Parathyroid adenoma (tissue), 2 donors: ENCODE results near the gene APOA1.

Source experiments
- H2AFZ ChIP-seq: fragments of 300-600 bp; sonication (generic); one replicate; pipeline ENCODE4 v1.7.0; 2017; ENCODE audit warnings: antibody characterized with exemption, mild to moderate bottlenecking
- H3K27ac ChIP-seq: fragments of 300-600 bp; sonication (generic); one replicate; pipeline ENCODE4 v1.7.0; 2017
- H3K27me3 ChIP-seq: fragments of 300-600 bp; sonication (generic); one replicate; pipeline ENCODE4 v1.7.0; 2017; ENCODE audit warnings: low read length; ENCODE audit not compliant: control insufficient read depth, insufficient read depth
- H3K36me3 ChIP-seq: fragments of 300-600 bp; sonication (generic); one replicate; pipeline ENCODE4 v1.7.0; 2017; ENCODE audit warnings: low read length; ENCODE audit not compliant: control insufficient read depth, insufficient read depth
- H3K4me1 ChIP-seq: fragments of 300-600 bp; sonication (generic); one replicate; pipeline ENCODE4 v1.7.0; 2017; ENCODE audit warnings: control low read depth
- H3K4me2 ChIP-seq: fragments of 300-600 bp; sonication (generic); one replicate; pipeline ENCODE4 v1.7.0; 2017; ENCODE audit warnings: low read length
- H3K4me3 ChIP-seq: fragments of 300-600 bp; sonication (generic); one replicate; pipeline ENCODE4 v1.7.0; 2017; ENCODE audit warnings: low read depth, low read length
- H3K79me2 ChIP-seq: fragments of 300-600 bp; sonication (generic); one replicate; pipeline ENCODE4 v1.7.0; 2017; ENCODE audit warnings: control low read depth
- H3K9ac ChIP-seq: fragments of 300-600 bp; sonication (generic); one replicate; pipeline ENCODE4 v1.7.0; 2017; ENCODE audit warnings: mild to moderate bottlenecking
- H3K9me3 ChIP-seq: fragments of 300-600 bp; sonication (generic); one replicate; pipeline ENCODE4 v1.7.0; 2017; ENCODE audit warnings: low read length; ENCODE audit not compliant: control insufficient read depth
- CTCF ChIP-seq: fragments of 300-600 bp; sonication (generic); IDR thresholded peaks from one replicate; pipeline ENCODE4 v1.7.0; 2017; ENCODE audit warnings: antibody characterized with exemption, mild to moderate bottlenecking
- donor health status: primary hyperparathyroidism.

Gene APOA1

DNA sequence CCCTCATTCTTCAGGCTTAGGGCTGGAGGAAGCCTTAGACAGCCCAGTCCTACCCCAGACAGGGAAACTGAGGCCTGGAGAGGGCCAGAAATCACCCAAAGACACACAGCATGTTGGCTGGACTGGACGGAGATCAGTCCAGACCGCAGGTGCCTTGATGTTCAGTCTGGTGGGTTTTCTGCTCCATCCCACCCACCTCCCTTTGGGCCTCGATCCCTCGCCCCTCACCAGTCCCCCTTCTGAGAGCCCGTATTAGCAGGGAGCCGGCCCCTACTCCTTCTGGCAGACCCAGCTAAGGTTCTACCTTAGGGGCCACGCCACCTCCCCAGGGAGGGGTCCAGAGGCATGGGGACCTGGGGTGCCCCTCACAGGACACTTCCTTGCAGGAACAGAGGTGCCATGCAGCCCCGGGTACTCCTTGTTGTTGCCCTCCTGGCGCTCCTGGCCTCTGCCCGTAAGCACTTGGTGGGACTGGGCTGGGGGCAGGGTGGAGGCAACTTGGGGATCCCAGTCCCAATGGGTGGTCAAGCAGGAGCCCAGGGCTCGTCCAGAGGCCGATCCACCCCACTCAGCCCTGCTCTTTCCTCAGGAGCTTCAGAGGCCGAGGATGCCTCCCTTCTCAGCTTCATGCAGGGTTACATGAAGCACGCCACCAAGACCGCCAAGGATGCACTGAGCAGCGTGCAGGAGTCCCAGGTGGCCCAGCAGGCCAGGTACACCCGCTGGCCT is 7.1 kb downstream of the APOA1 start:
- no peak overlapping the region for H2AFZ ChIP-seq
- H3K4me1 ChIP-seq, result no peaks in the 10 kb centered on the region
- H3K9ac ChIP-seq, result no peak overlapping the region
- H3K4me3 ChIP-seq, result no peak overlapping the region
- TF ChIP-seq CTCF, result no peak
- no peak overlapping the region for H3K4me2 ChIP-seq
- no peak overlapping the region for H3K27ac ChIP-seq
- no peaks in the 10 kb centered on the region for H3K9me3 ChIP-seq
- H3K36me3 ChIP-seq, result no peaks in the 10 kb centered on the region
- H3K79me2 ChIP-seq, result no peaks in the 10 kb centered on the region
- H3K27me3 ChIP-seq, result no peaks in the 10 kb centered on the region

DNA sequence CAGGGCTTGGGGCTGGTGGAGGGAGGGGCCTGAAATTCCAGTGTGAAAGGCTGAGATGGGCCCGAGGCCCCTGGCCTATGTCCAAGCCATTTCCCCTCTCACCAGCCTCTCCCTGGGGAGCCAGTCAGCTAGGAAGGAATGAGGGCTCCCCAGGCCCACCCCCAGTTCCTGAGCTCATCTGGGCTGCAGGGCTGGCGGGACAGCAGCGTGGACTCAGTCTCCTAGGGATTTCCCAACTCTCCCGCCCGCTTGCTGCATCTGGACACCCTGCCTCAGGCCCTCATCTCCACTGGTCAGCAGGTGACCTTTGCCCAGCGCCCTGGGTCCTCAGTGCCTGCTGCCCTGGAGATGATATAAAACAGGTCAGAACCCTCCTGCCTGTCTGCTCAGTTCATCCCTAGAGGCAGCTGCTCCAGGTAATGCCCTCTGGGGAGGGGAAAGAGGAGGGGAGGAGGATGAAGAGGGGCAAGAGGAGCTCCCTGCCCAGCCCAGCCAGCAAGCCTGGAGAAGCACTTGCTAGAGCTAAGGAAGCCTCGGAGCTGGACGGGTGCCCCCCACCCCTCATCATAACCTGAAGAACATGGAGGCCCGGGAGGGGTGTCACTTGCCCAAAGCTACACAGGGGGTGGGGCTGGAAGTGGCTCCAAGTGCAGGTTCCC is 7.8 kb downstream of the APOA1 start, which contains the start of gene APOC3:
Gene APOC3 (plus strand): TSS at position 383 of the 659 bp plus-strand sequence. CDS start 676 bp downstream, outside the sequence.
- H3K4me3 ChIP-seq, result no peak within 1 kb of the TSS
- H3K9me3 ChIP-seq, result no peaks in the 10 kb centered on the region
- no peak within 1 kb of the TSS for H3K9ac ChIP-seq
- H2AFZ ChIP-seq, result no peak within 1 kb of the TSS
- no peaks in the 10 kb centered on the region for H3K4me1 ChIP-seq
- no peaks in the 10 kb centered on the region for H3K27me3 ChIP-seq
- no peak within 1 kb of the TSS for H3K4me2 ChIP-seq
- no peaks in the 10 kb centered on the region for H3K79me2 ChIP-seq
- no peak for TF ChIP-seq CTCF
- H3K36me3 ChIP-seq, result no peaks in the 10 kb centered on the region
- no peak within 1 kb of the TSS for H3K27ac ChIP-seq

- no peak overlapping the region for H3K4me3 ChIP-seq
- H3K27me3 ChIP-seq, result no peaks in the 10 kb centered on the region
- no peaks in the 10 kb centered on the region for H3K79me2 ChIP-seq
- no peaks in the 10 kb centered on the region for H3K36me3 ChIP-seq
- no peak overlapping the region for H2AFZ ChIP-seq
- H3K4me2 ChIP-seq, result no peak overlapping the region
- no peak for TF ChIP-seq CTCF
- no peak overlapping the region for H3K27ac ChIP-seq
- H3K9ac ChIP-seq, result no peak overlapping the region
- H3K4me1 ChIP-seq, result no peaks in the 10 kb centered on the region
- no peaks in the 10 kb centered on the region for H3K9me3 ChIP-seq
Measured at GRCh38 chr11:116828632-116829524, 8.5 kb downstream of the APOA1 start.

DNA sequence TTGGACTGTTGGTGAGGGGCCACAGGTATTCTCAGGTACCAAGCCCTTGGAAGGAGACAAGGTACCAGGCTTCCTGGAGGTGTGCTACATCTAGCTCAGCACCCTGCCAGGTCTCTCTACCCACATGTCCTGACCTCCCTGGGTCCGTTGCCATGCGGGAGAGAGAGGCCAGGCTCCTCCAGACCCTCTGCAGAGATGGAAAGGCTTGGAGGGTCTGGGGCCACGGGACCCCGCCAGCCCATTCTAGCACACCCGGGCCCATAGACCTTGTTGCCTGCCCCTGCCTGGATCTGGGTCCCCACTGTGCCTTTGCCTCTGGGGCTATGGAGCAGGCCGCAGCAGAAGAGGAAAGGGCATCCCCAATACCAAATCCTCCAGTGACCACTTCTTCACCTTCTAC is 10.0 kb downstream of the APOA1 start:
- H3K4me2 ChIP-seq, result no peak overlapping the region
- no peaks in the 10 kb centered on the region for H3K9me3 ChIP-seq
- no peak overlapping the region for H3K9ac ChIP-seq
- no peak overlapping the region for H3K27ac ChIP-seq
- no peaks in the 10 kb centered on the region for H3K79me2 ChIP-seq
- no peak overlapping the region for H3K4me3 ChIP-seq
- H2AFZ ChIP-seq, result no peak overlapping the region
- H3K27me3 ChIP-seq, result no peaks in the 10 kb centered on the region
- TF ChIP-seq CTCF, result no peak
- H3K36me3 ChIP-seq, result no peaks in the 10 kb centered on the region
- no peaks in the 10 kb centered on the region for H3K4me1 ChIP-seq
